Type B pancreatic cell (in vitro differentiated cells): ENCODE data around the gene MELTF. TPM values are rescaled to one million over a fixed set of nuclear protein-coding genes. Genes with fewer than 3 reads are reported as not detected.
"Not testable (repeated sequence)": the region's sequence is repeated elsewhere in the genome, so short reads cannot be mapped to it uniquely, and the experiment has no call there.

Source experiments
- DNase-seq: peaks from one replicate; pipeline ENCODE4 v3.0.0; 2021; ENCODE audit warnings: mixed read lengths; ENCODE audit not compliant: unreplicated experiment; ENCODE audit errors: extremely low spot score
- H3K27ac Mint-ChIP-seq: 2 replicates; pipeline ENCODE4 v1.8.0; 2021; ENCODE audit warnings: mild to moderate bottlenecking, mixed read lengths
- H3K27me3 Mint-ChIP-seq: 2 replicates; pipeline ENCODE4 v1.8.0; 2021; ENCODE audit warnings: mixed read lengths
- H3K36me3 Mint-ChIP-seq: 2 replicates; pipeline ENCODE4 v1.8.0; 2021; ENCODE audit warnings: mixed read lengths
- H3K4me1 Mint-ChIP-seq: one replicate; pipeline ENCODE4 v1.8.0; 2021; ENCODE audit warnings: mixed read lengths; ENCODE audit not compliant: unreplicated experiment
- H3K4me3 Mint-ChIP-seq: 2 replicates; pipeline ENCODE4 v1.8.0; 2021; ENCODE audit warnings: mild to moderate bottlenecking, mixed read lengths
- H3K9me3 Mint-ChIP-seq: 2 replicates; pipeline ENCODE4 v1.8.0; 2021; ENCODE audit warnings: mixed read lengths
- CTCF ChIP-seq: fragments of 200-600 bp; sonication (generic); conservative IDR thresholded peaks from 2 replicates; pipeline ENCODE4 v1.5.0; 2021; ENCODE audit warnings: antibody characterized with exemption, mild to moderate bottlenecking
- total RNA-seq: library from RNA; stranded (reverse); gene quantifications from 2 replicates; pipeline ENCODE4 v1.2.1, GENCODE V29; 2021; ENCODE audit warnings: low replicate concordance

MELTF gene
- total RNA-seq, 1 donor from 2014 or later, result 3.0 TPM

- no peaks in the 10 kb centered on the region for H3K9me3 Mint-ChIP-seq
Observed at GRCh38 chr3:197035577-197035976, 6.0 kb upstream of the MELTF start.

GRCh38 chr3:197034778-197035177 lies 5.2 kb upstream of the MELTF start:
- peaks cover 26% of the 10 kb centered on the region for H3K27me3 Mint-ChIP-seq

More at GRCh38 chr3:197035577-197035976, 6.0 kb upstream of the MELTF start:
- Mint-ChIP-seq H3K4me3 (no peak overlapping the region), H3K27me3 (peaks cover 26% of the 10 kb centered on the region), H3K36me3 (peaks cover 3% of the 10 kb centered on the region), H3K27ac (no peak overlapping the region), H3K4me1 (no peaks in the 10 kb centered on the region)
- DNase-seq, result no peak
- no peak for TF ChIP-seq CTCF

GRCh38 chr3:197033764-197034163 lies 4.1 kb upstream of the MELTF start:
- H3K36me3 Mint-ChIP-seq, H3K4me1 Mint-ChIP-seq, H3K9me3 Mint-ChIP-seq, H3K4me3 Mint-ChIP-seq, H3K27ac Mint-ChIP-seq, DNase-seq: not testable (repeated sequence)
- peaks cover 26% of the 10 kb centered on the region for H3K27me3 Mint-ChIP-seq

More at GRCh38 chr3:197034778-197035177, 5.2 kb upstream of the MELTF start:
- not testable (repeated sequence) for DNase-seq, H3K4me3 Mint-ChIP-seq, H3K4me1 Mint-ChIP-seq, H3K36me3 Mint-ChIP-seq, H3K27ac Mint-ChIP-seq, H3K9me3 Mint-ChIP-seq

- no peak for TF ChIP-seq CTCF
- H3K4me3 Mint-ChIP-seq, result peak overlapping the region; percentile 50
- H3K36me3 Mint-ChIP-seq, result no peaks in the 10 kb centered on the region
- H3K9me3 Mint-ChIP-seq, result no peaks in the 10 kb centered on the region
- H3K4me1 Mint-ChIP-seq, result no peaks in the 10 kb centered on the region
- no peak for DNase-seq
- peak overlapping the region; percentile 76 for H3K27ac Mint-ChIP-seq
- peaks cover 28% of the 10 kb centered on the region for H3K27me3 Mint-ChIP-seq
Observed at GRCh38 chr3:197031315-197032285, 2.0 kb upstream of the MELTF start.

GRCh38 chr3:197030379-197031314 lies 1.0 kb upstream of the MELTF start:
- Mint-ChIP-seq H3K9me3 (no peaks in the 10 kb centered on the region), H3K4me1 (no peaks in the 10 kb centered on the region), H3K4me3 (peak overlapping the region; percentile 50), H3K36me3 (no peaks in the 10 kb centered on the region), H3K27me3 (peaks cover 28% of the 10 kb centered on the region), H3K27ac (peak overlapping the region; percentile 76)
- TF ChIP-seq CTCF, result no peak
- no peak for DNase-seq

GRCh38 chr3:197028728-197029510 lies 698 bp downstream of the MELTF start:
- no peaks in the 10 kb centered on the region for H3K9me3 Mint-ChIP-seq
- peaks cover 27% of the 10 kb centered on the region for H3K27me3 Mint-ChIP-seq
- no peak for DNase-seq
- peaks cover 6% of the 10 kb centered on the region for H3K4me1 Mint-ChIP-seq
- no peak for TF ChIP-seq CTCF
- peak overlapping the region; percentile 48 for H3K27ac Mint-ChIP-seq
- H3K36me3 Mint-ChIP-seq, result no peaks in the 10 kb centered on the region
- H3K4me3 Mint-ChIP-seq, result peak overlapping the region; percentile 61
